H1 (cell line): Measurements from ENCODE around the gene TYK2. TPM values are rescaled to one million over a fixed set of nuclear protein-coding genes. Genes with fewer than 3 reads are reported as not detected.

Experiments used
- CTCF ChIA-PET: fragments of 300-600 bp; sonication (Branson Sonifier 250); formaldehyde crosslinking; loops from one replicate; lab custom pipeline; 2021; ENCODE audit not compliant: partially characterized antibody; lab: Charles Lee
- POLR2A ChIA-PET: fragments of 300-600 bp; sonication (Branson Sonifier 250); formaldehyde crosslinking; loops from one replicate; lab custom pipeline; 2021; ENCODE audit warnings: inconsistent platforms; ENCODE audit not compliant: partially characterized antibody; lab: Charles Lee
- DNase-seq, 2 experiments: peaks; one replicate each; pipeline versions ENCODE4 v3.0.0 to v3.0.0-alpha.2; 2010 to 2022; ENCODE audit warnings: low spot score in 2 of 2, low read depth in 1 of 2, mixed read lengths in 1 of 2
- FAIRE-seq: peaks from 2 replicates; lab custom pipeline; 2011; peaks lifted over from hg19 to GRCh38; lab: Jason Lieb, UNC
- H2AFZ ChIP-seq: 2 replicates; pipeline ENCODE4 v1.8.1; 2012; ENCODE audit warnings: low read length, inconsistent platforms
- H2AK5ac ChIP-seq: 2 replicates; pipeline ENCODE4 v1.6.1; 2013; ENCODE audit warnings: low read depth, low read length
- H2BK120ac ChIP-seq: replicated peaks from 2 replicates; pipeline ENCODE3; 2013; ENCODE audit warnings: low read depth, low read length, inconsistent platforms
- H2BK12ac ChIP-seq: 2 replicates; pipeline ENCODE4 v1.6.1; 2013; ENCODE audit warnings: low read depth, low read length
- H2BK15ac ChIP-seq: 2 replicates; pipeline ENCODE4 v1.6.1; 2013; ENCODE audit warnings: low read length
- H2BK20ac ChIP-seq: 2 replicates; pipeline ENCODE4 v1.6.1; 2013; ENCODE audit warnings: low read length
- H2BK5ac ChIP-seq: 2 replicates; pipeline ENCODE4 v1.6.1; 2013; ENCODE audit warnings: low read depth, low read length
- H3K14ac ChIP-seq: 2 replicates; pipeline ENCODE4 v1.6.1; 2013; ENCODE audit warnings: inconsistent platforms; ENCODE audit not compliant: insufficient read length
- H3K18ac ChIP-seq: 2 replicates; pipeline ENCODE4 v1.6.1; 2013; ENCODE audit warnings: low read length; ENCODE audit errors: extremely low read depth
- H3K23ac ChIP-seq: 2 replicates; pipeline ENCODE4 v1.6.1; 2013; ENCODE audit warnings: inconsistent platforms; ENCODE audit not compliant: insufficient read length
- H3K23me2 ChIP-seq: 2 replicates; pipeline ENCODE4 v1.6.1; 2013; ENCODE audit warnings: low read depth, low read length
- H3K27ac ChIP-seq: 2 replicates; pipeline ENCODE4 v1.6.1; 2011; ENCODE audit warnings: low read depth, low read length, inconsistent platforms
- H3K27me3 ChIP-seq, 4 experiments: replicated peaks in 1 of 4; 1 replicate in 1 of 4; 2 replicates in 3 of 4; pipeline versions ENCODE4 v1.6.1 to v1.8.1; 2011 to 2013; ENCODE audit warnings: low read length in 3 of 4, mild to moderate bottlenecking in 3 of 4, inconsistent platforms in 2 of 4, mixed read lengths in 2 of 4, moderate library complexity in 1 of 4; ENCODE audit not compliant: control insufficient read depth in 3 of 4, insufficient read depth in 3 of 4; ENCODE audit errors: extremely low read depth in 1 of 4
- H3K36me3 ChIP-seq, 4 experiments: 2 replicates each; pipeline versions ENCODE4 v1.6.1 to v1.8.1; 2011 to 2013; ENCODE audit warnings: mild to moderate bottlenecking in 4 of 4, low read length in 3 of 4, moderate library complexity in 2 of 4, control low read depth in 1 of 4, inconsistent platforms in 1 of 4; ENCODE audit not compliant: insufficient read depth in 4 of 4, control insufficient read depth in 2 of 4
- H3K4ac ChIP-seq: replicated peaks from 2 replicates; pipeline ENCODE3; 2013; ENCODE audit warnings: low read length, low read depth, mixed read lengths, inconsistent platforms; ENCODE audit not compliant: insufficient read length
- H3K4me1 ChIP-seq, 4 experiments: replicated peaks in 1 of 4; 1 replicate in 1 of 4; 2 replicates in 3 of 4; pipeline versions ENCODE4 v1.6.1 to v1.8.1; 2011 to 2013; ENCODE audit warnings: low read length in 3 of 4, inconsistent platforms in 2 of 4, mixed read lengths in 1 of 4; ENCODE audit not compliant: insufficient read depth in 4 of 4, control insufficient read depth in 3 of 4
- H3K4me2 ChIP-seq, 2 experiments: 2 replicates each; pipeline versions ENCODE4 v1.6.1 to v1.8.1; 2011 to 2013; ENCODE audit warnings: low read depth in 2 of 2, low read length in 2 of 2, control low read depth in 1 of 2, inconsistent platforms in 1 of 2, mild to moderate bottlenecking in 1 of 2; ENCODE audit not compliant: insufficient read depth in 1 of 2
- H3K4me3 ChIP-seq, 4 experiments: fragments of 200-600, 300-600 bp in 1 of 4; sonication (generic), shearing (Covaris generic), sonication (Bioruptor Twin) in 1 of 4; 2 replicates each; pipeline versions ENCODE4 v1.5.1 to v1.8.1; 2011 to 2016; ENCODE audit warnings: low read length in 4 of 4, low read depth in 3 of 4, control low read depth in 2 of 4, inconsistent platforms in 2 of 4, mild to moderate bottlenecking in 2 of 4, mixed read lengths in 1 of 4, moderate library complexity in 1 of 4; ENCODE audit not compliant: insufficient read depth in 2 of 4; ENCODE audit errors: extremely low read depth in 1 of 4
- H3K56ac ChIP-seq: replicated peaks from 2 replicates; pipeline ENCODE3; 2013; ENCODE audit warnings: low read depth, mild to moderate bottlenecking, mixed read lengths, low read length, inconsistent platforms; ENCODE audit not compliant: insufficient read length
- H3K79me1 ChIP-seq: 2 replicates; pipeline ENCODE4 v1.6.1; 2013; ENCODE audit warnings: low read depth, low read length, control low read depth
- H3K79me2 ChIP-seq, 2 experiments: 2 replicates each; pipeline versions ENCODE4 v1.6.1 to v1.8.1; 2012 to 2013; ENCODE audit warnings: low read length in 2 of 2, mild to moderate bottlenecking in 2 of 2, inconsistent platforms in 1 of 2; ENCODE audit not compliant: insufficient read depth in 2 of 2, control insufficient read depth in 1 of 2
- H3K9ac ChIP-seq, 4 experiments: replicated peaks in 1 of 4; 1 replicate in 1 of 4; 2 replicates in 3 of 4; pipeline versions ENCODE4 v1.6.1 to v1.8.1; 2011 to 2013; ENCODE audit warnings: low read depth in 3 of 4, low read length in 3 of 4, control low read depth in 2 of 4, mild to moderate bottlenecking in 2 of 4, moderate library complexity in 2 of 4, inconsistent platforms in 1 of 4; ENCODE audit errors: extremely low read depth in 1 of 4
- H3K9me3 ChIP-seq, 2 experiments: 2 replicates each; pipeline versions ENCODE4 v1.6.1 to v1.8.1; 2012 to 2013; ENCODE audit warnings: mild to moderate bottlenecking in 2 of 2, moderate library complexity in 2 of 2, control low read depth in 1 of 2, inconsistent platforms in 1 of 2, low read depth in 1 of 2, low read length in 1 of 2, mixed read lengths in 1 of 2; ENCODE audit not compliant: insufficient read depth in 2 of 2
- H4K20me1 ChIP-seq, 2 experiments: replicated peaks in 1 of 2; 2 replicates each; pipeline versions ENCODE3 to v1.8.1; 2011 to 2013; ENCODE audit warnings: inconsistent platforms in 2 of 2, low read length in 2 of 2, mild to moderate bottlenecking in 1 of 2; ENCODE audit not compliant: insufficient read depth in 2 of 2, control insufficient read depth in 1 of 2
- H4K5ac ChIP-seq: 2 replicates; pipeline ENCODE4 v1.6.1; 2013; ENCODE audit warnings: low read length, low read depth, mixed read lengths, inconsistent platforms; ENCODE audit not compliant: insufficient read length
- H4K8ac ChIP-seq: 2 replicates; pipeline ENCODE4 v1.8.0; 2013; ENCODE audit warnings: mild to moderate bottlenecking, moderate library complexity, low read length, inconsistent platforms; ENCODE audit not compliant: insufficient read depth; ENCODE audit errors: extremely low read depth
- H4K91ac ChIP-seq: replicated peaks from 2 replicates; pipeline ENCODE3; 2013; ENCODE audit warnings: low read length, mixed read lengths, inconsistent platforms; ENCODE audit not compliant: insufficient read length
- BCL11A ChIP-seq, 2 experiments: IDR thresholded peaks; one replicate each; pipeline ENCODE4 v1.6.1; 2011; ENCODE audit warnings: low read depth in 2 of 2, low read length in 2 of 2, mild to moderate bottlenecking in 2 of 2
- CTCF ChIP-seq, 3 experiments: IDR thresholded peaks; 1 replicate in 2 of 3; 2 replicates in 1 of 3; pipeline versions ENCODE4 v1.5.1 to v1.6.1; 2011; ENCODE audit warnings: low read length in 3 of 3, mild to moderate bottlenecking in 3 of 3, inconsistent platforms in 2 of 3, low read depth in 1 of 3, moderate library complexity in 1 of 3; ENCODE audit not compliant: insufficient read depth in 1 of 3; ENCODE audit errors: control extremely low read depth in 1 of 3
- KDM5A ChIP-seq: fragments of 200-600 bp; IDR thresholded peaks from 2 replicates; pipeline ENCODE4 v1.7.1; 2012; ENCODE audit warnings: mild to moderate bottlenecking, low read length, inconsistent platforms, mixed read lengths
- RAD21 ChIP-seq, 2 experiments: IDR thresholded peaks in 1 of 2; conservative IDR thresholded peaks in 1 of 2; 2 replicates each; pipeline ENCODE4 v1.6.1; 2011; ENCODE audit warnings: low read depth in 2 of 2, low read length in 2 of 2, improper control_type of control experiment in 1 of 2, inconsistent platforms in 1 of 2, mild to moderate bottlenecking in 1 of 2, moderate library complexity in 1 of 2
- SIRT6 ChIP-seq: IDR thresholded peaks from one replicate; pipeline ENCODE4 v1.7.1; 2012; ENCODE audit warnings: low read length, inconsistent platforms
- SRF ChIP-seq: IDR thresholded peaks from 2 replicates; pipeline ENCODE4 v1.6.1; 2011; ENCODE audit warnings: mild to moderate bottlenecking, low read depth, low read length, moderate library complexity
- TAF1 ChIP-seq: IDR thresholded peaks from 2 replicates; pipeline ENCODE4 v1.6.1; 2011; ENCODE audit warnings: mild to moderate bottlenecking, low read depth, low read length
- TCF12 ChIP-seq: IDR thresholded peaks from 2 replicates; pipeline ENCODE4 v1.6.1; 2011; ENCODE audit warnings: low read depth, mild to moderate bottlenecking, low read length
- ZNF274 ChIP-seq: IDR thresholded peaks from 2 replicates; pipeline ENCODE4 v1.7.0; 2012; ENCODE audit warnings: low read length, borderline replicate concordance; ENCODE audit errors: extremely low read depth
- WGBS, 2 experiments: shearing (Covaris generic) in 1 of 2; methylation state at CpG; one replicate each; pipeline versions ENCODE4 v1.1.6 to v1.1.7; 2013 to 2015; ENCODE audit warnings: low lambda C conversion rate in 2 of 2, mixed read lengths in 2 of 2, inconsistent platforms in 1 of 2, low coverage in 1 of 2, missing lambda C conversion rate in 1 of 2; ENCODE audit not compliant: insufficient replicate concordance in 2 of 2, insufficient coverage in 1 of 2, insufficient read length in 1 of 2; ENCODE audit errors: extremely low coverage in 1 of 2, missing lambda C conversion rate in 1 of 2; 5-methylcytosine and 5-hydroxymethylcytosine counted together
- polyA plus RNA-seq, 7 experiments: library from polyadenylated mRNA; depleted of rRNA in 3 of 7; stranded (reverse) in 5 of 7; unstranded in 2 of 7; fragments of >200 nt in 5 of 7; fragments of 200-250 nt in 2 of 7; gene quantifications; 1 replicate in 5 of 7; 2 replicates in 1 of 7; 4 replicates in 1 of 7; pipeline versions ENCODE4 v1.2.1 to v1.2.3, GENCODE V29; 2011 to 2013; ENCODE audit warnings: missing spikeins in 2 of 7, mixed read lengths in 2 of 7
- total RNA-seq: library from RNA; stranded (reverse); fragmentation: NEBNext Ultra II Directional; extraction: Animal tissue kit (Norgen Biotek cat#: 25700); gene quantifications from 2 replicates; pipeline ENCODE4 v1.2.1, GENCODE V29; 2021

TYK2 gene
- total and polyA plus RNA-seq, 2 of the 8 experiments (the other 6 are each of a cell fraction or from before 2014, with no cell fraction given) = 32.1 to 40.8 TPM

- Histone ChIP-seq H3K79me2 (no peaks in the 10 kb centered on the region), H3K4me2 (no peak overlapping the region)
- TF ChIP-seq TAF1 (no peak), ZNF274 (no peak), SRF (no peak), KDM5A (no peak), CTCF (IDR thresholded peaks at IDR 0.05; ENCODE audit: control extremely low read depth in 1 of 3, insufficient read depth in 1 of 3, low read depth in 1 of 3, low read length in 3 of 3) (no peak), TCF12 (no peak), SIRT6 (no peak), RAD21 (IDR thresholded peaks at IDR 0.05 in 1 of 2, conservative IDR thresholded peaks at IDR 0.05 in 1 of 2; ENCODE audit: low read depth in 2 of 2, low read length in 2 of 2) (no peak), BCL11A (IDR thresholded peaks at IDR 0.05; ENCODE audit: low read depth in 2 of 2, low read length in 2 of 2) (no peak)
- TF ChIP-seq, all 59 proteins: peak for 0
- Histone ChIP-seq H3K9me3 (no peaks in the 10 kb centered on the region), H4K5ac (no peak overlapping the region), H2BK12ac (no peak overlapping the region), H3K4me3 (no peak overlapping the region), H3K27ac (no peak overlapping the region), H3K4ac (no peak overlapping the region), H4K8ac (no peak overlapping the region), H2BK15ac (no peak overlapping the region), H2AFZ (no peak overlapping the region), H3K14ac (no peak overlapping the region), H3K23me2 (0 out of 2 replicates have a peak, but pooled peaks cover 2% of the 10 kb centered on the region), H4K91ac (no peak overlapping the region), H3K56ac (no peak overlapping the region), H3K79me1 (peaks cover 2% of the 10 kb centered on the region; the same call in 1 of the 2 replicates), H3K36me3 (peaks cover 0 to 22% (median 9%) of the 10 kb centered on the region in 4 experiments; a peak in 6 of 8 replicates), H2BK120ac (no peak overlapping the region), H3K23ac (no peak overlapping the region), H3K27me3 (no peaks in the 10 kb centered on the region), H2AK5ac (no peak overlapping the region), H3K9ac (no peak overlapping the region), H2BK20ac (no peak overlapping the region), H2BK5ac (no peak overlapping the region), H3K18ac (no peak overlapping the region), H3K4me1 (no peaks in the 10 kb centered on the region), H4K20me1 (peaks cover 3 to 6% of the 10 kb centered on the region in 2 experiments)
- DNase-seq (no peak), FAIRE-seq (no peak)
- whole genome bisulfite sequencing, 2 experiments = 85% methylated on average over 12 of the region's 12 CpGs; no CpG with 5 or more reads in 1 of the 2 experiments
- POLR2A ChIA-PET = no interaction called here
- CTCF ChIA-PET = interaction anchor here (0.9 kb wide), 1 partner anchor 10 kb away, joined by 3 read pairs; no protein-coding TSS in a partner anchor
Observed at GRCh38 chr19:10363789-10364281, 16.5 kb downstream of the TYK2 start.
